ENCODE measurements around the gene FHDC1.

Gene FHDC1

GRCh38 chr4:153008578-153009199 lies 72.6 kb downstream of the FHDC1 start:
- H3K27ac ChIP-seq (ENCODE audit: low read depth, low read length) = no peak overlapping the region
- no peaks in the 10 kb centered on the region for H3K79me2 ChIP-seq (ENCODE audit: control insufficient read depth, insufficient read depth, low read length, unreplicated experiment)
- no peaks in the 10 kb centered on the region for H3K36me3 ChIP-seq (ENCODE audit: insufficient read depth, low read length)
- no peak overlapping the region for H3K4me3 ChIP-seq (ENCODE audit: low read depth, low read length)
- peaks cover 29% of the 10 kb centered on the region for H3K27me3 ChIP-seq (ENCODE audit: insufficient read depth, low read length)
- H2AFZ ChIP-seq (ENCODE audit: low read length, unreplicated experiment) = no peak overlapping the region
- H3K4me1 ChIP-seq (ENCODE audit: control insufficient read depth, insufficient read depth, low read length, unreplicated experiment) = no peaks in the 10 kb centered on the region

- Histone ChIP-seq H3K27ac (ENCODE audit: low read depth, low read length) (no peak overlapping the region), H3K27me3 (ENCODE audit: insufficient read depth, low read length) (peaks cover 15% of the 10 kb centered on the region; the same call in 1 of the 2 replicates), H3K4me1 (ENCODE audit: control insufficient read depth, insufficient read depth, low read length, unreplicated experiment) (no peaks in the 10 kb centered on the region), H3K36me3 (ENCODE audit: insufficient read depth, low read length) (no peaks in the 10 kb centered on the region), H3K79me2 (ENCODE audit: control insufficient read depth, insufficient read depth, low read length, unreplicated experiment) (no peaks in the 10 kb centered on the region), H3K4me3 (ENCODE audit: low read depth, low read length) (no peak overlapping the region), H2AFZ (ENCODE audit: low read length, unreplicated experiment) (no peak overlapping the region)
Measured at GRCh38 chr4:153010146-153010545, 74.0 kb downstream of the FHDC1 start.

DNA sequence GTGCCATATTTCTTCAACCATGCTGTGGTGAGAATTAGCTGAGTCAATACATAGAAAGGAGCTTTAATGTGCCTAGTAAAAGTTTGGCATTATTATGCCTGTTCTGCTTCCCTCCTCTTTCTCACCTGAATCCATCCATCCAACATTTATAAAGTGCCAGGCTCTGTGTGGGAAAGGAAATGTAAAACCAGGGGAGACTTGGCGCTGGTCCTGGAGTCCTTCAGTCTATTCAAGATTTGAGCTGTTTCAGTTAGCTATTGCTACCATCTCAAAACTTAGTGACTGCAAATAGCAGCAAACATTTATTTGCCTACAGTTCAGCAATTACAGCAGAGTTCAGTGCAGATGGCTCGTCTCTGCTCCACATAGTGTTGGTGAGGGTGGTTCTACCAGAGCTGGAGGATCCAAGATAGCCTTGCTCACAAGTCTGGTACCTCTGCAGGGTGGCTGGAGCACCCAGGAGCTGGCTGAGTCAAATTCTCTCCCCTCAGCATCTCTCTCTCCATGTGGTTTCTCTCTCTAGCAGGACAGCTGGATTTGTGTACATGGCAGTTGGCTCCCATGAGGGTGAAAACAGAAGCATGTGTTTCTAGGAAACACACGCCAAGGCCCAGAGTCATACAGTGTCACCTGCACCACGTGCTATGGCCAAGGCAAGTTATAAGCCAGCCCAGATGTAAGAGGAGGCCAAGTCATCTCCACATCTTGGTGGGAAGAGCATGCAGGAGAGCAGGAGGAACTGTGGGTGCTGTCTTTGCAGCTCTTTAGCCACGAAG lies 77.3 kb downstream of the FHDC1 start:
- Histone ChIP-seq H3K4me3 (ENCODE audit: low read depth, low read length) (no peak overlapping the region), H3K27ac (ENCODE audit: low read depth, low read length) (no peak overlapping the region), H2AFZ (ENCODE audit: low read length, unreplicated experiment) (no peak overlapping the region), H3K27me3 (ENCODE audit: insufficient read depth, low read length) (peaks cover 7% of the 10 kb centered on the region; the same call in 1 of the 2 replicates), H3K4me1 (ENCODE audit: control insufficient read depth, insufficient read depth, low read length, unreplicated experiment) (no peaks in the 10 kb centered on the region), H3K79me2 (ENCODE audit: control insufficient read depth, insufficient read depth, low read length, unreplicated experiment) (no peaks in the 10 kb centered on the region), H3K36me3 (ENCODE audit: insufficient read depth, low read length) (no peaks in the 10 kb centered on the region)

DNA sequence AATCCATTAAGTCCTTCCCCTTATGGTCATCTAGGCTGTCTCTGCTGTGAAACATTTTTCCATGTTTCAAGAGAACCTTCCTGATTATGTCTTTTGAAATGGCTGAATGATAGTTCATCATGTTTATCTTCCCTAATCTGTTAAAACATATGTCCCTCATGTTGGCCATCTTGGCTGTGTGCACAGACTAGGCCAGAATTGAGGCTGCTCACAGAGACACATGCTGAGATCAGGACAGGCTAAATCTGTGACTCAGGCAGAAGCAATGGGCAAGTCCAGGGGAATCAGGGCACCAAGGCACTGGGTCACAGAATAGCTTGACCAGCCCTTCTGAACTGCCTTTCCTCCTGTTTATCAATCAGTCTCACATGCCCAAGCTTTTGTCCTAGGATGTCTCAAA lies 78.3 kb downstream of the FHDC1 start:
- H3K4me3 ChIP-seq (ENCODE audit: low read depth, low read length) = no peak overlapping the region
- no peaks in the 10 kb centered on the region for H3K79me2 ChIP-seq (ENCODE audit: control insufficient read depth, insufficient read depth, low read length, unreplicated experiment)
- H2AFZ ChIP-seq (ENCODE audit: low read length, unreplicated experiment) = no peak overlapping the region
- peaks cover 17% of the 10 kb centered on the region; the same call in 1 of the 2 replicates for H3K27me3 ChIP-seq (ENCODE audit: insufficient read depth, low read length)
- H3K27ac ChIP-seq (ENCODE audit: low read depth, low read length) = no peak overlapping the region
- H3K4me1 ChIP-seq (ENCODE audit: control insufficient read depth, insufficient read depth, low read length, unreplicated experiment) = no peaks in the 10 kb centered on the region
- H3K36me3 ChIP-seq (ENCODE audit: insufficient read depth, low read length) = no peaks in the 10 kb centered on the region

DNA sequence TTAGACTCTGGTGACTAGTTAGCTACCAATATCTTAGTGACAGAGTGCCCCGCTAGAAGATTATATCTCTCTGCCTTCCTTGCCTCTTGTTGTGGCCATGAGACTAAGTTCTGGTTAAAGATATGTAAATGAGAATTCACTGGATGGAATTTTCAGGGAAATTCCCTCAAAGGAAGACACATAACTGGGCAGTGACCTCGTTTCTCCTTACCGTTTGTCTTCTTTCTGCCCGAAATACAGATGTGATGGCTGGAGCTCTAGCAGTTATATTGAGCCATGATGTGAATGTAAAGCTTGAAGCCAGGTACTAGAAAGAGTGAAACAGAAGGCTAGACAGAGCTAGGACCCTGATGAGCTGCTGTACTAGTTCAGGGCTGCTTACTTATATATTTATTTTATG lies 80.5 kb downstream of the FHDC1 start:
- no peak overlapping the region for H2AFZ ChIP-seq (ENCODE audit: low read length, unreplicated experiment)
- peaks cover 35% of the 10 kb centered on the region for H3K27me3 ChIP-seq (ENCODE audit: insufficient read depth, low read length)
- H3K27ac ChIP-seq (ENCODE audit: low read depth, low read length) = no peak overlapping the region
- no peaks in the 10 kb centered on the region for H3K4me1 ChIP-seq (ENCODE audit: control insufficient read depth, insufficient read depth, low read length, unreplicated experiment)
- H3K79me2 ChIP-seq (ENCODE audit: control insufficient read depth, insufficient read depth, low read length, unreplicated experiment) = no peaks in the 10 kb centered on the region
- no peaks in the 10 kb centered on the region for H3K36me3 ChIP-seq (ENCODE audit: insufficient read depth, low read length)
- H3K4me3 ChIP-seq (ENCODE audit: low read depth, low read length) = no peak overlapping the region

DNA sequence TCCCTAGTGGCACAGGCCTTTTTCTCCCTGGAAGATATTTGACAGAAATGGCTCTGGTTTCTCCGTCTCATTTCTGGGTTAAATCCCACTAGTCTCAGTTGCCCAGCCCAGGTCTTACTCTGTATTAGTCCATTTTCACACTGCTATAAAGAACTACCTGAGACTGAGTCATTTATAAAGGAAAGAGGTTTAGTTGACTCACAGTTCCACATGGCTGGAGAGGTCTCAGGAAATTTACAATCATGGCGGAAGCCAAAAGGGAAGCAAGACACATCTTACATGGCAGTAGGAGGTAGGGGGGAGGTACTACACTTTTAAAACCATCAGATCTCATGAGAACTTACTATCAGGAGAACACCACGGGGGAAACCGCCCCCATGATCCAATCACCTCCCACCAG lies 81.9 kb downstream of the FHDC1 start:
- Histone ChIP-seq H3K27ac (ENCODE audit: low read depth, low read length) (no peak overlapping the region), H3K36me3 (ENCODE audit: insufficient read depth, low read length) (no peaks in the 10 kb centered on the region), H3K79me2 (ENCODE audit: control insufficient read depth, insufficient read depth, low read length, unreplicated experiment) (no peaks in the 10 kb centered on the region), H2AFZ (ENCODE audit: low read length, unreplicated experiment) (no peak overlapping the region), H3K4me3 (ENCODE audit: low read depth, low read length) (no peak overlapping the region), H3K27me3 (ENCODE audit: insufficient read depth, low read length) (peaks cover 39% of the 10 kb centered on the region), H3K4me1 (ENCODE audit: control insufficient read depth, insufficient read depth, low read length, unreplicated experiment) (no peaks in the 10 kb centered on the region)

- Histone ChIP-seq H3K4me3 (ENCODE audit: low read depth, low read length) (no peak overlapping the region), H2AFZ (ENCODE audit: low read length, unreplicated experiment) (no peak overlapping the region), H3K4me1 (ENCODE audit: control insufficient read depth, insufficient read depth, low read length, unreplicated experiment) (no peaks in the 10 kb centered on the region), H3K79me2 (ENCODE audit: control insufficient read depth, insufficient read depth, low read length, unreplicated experiment) (no peaks in the 10 kb centered on the region), H3K27ac (ENCODE audit: low read depth, low read length) (no peak overlapping the region), H3K27me3 (ENCODE audit: insufficient read depth, low read length) (peaks cover 41% of the 10 kb centered on the region), H3K36me3 (ENCODE audit: insufficient read depth, low read length) (no peaks in the 10 kb centered on the region)
Measured at GRCh38 chr4:153018684-153019083, 82.6 kb downstream of the FHDC1 start.

DNA sequence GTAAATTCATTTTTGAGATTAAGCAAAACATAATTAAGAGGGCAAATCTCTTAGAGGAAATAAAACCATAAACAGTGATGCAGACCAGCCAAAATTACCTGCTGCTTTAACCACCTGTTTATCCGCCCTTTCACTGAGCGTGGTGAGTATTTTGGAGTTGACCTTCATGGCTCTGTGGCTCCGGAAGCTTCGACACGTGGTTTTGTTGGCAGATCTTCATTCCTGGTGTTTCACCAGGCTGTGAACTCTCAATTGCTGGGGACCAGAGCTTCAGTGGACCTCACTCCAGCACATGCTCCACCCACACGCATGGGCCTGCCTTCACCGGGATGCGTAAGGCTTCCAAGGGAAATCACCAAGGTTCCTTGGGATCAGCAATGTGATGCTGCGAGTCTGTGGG lies 83.8 kb downstream of the FHDC1 start:
- H3K27me3 ChIP-seq (ENCODE audit: insufficient read depth, low read length) = peaks cover 49% of the 10 kb centered on the region
- no peaks in the 10 kb centered on the region for H3K36me3 ChIP-seq (ENCODE audit: insufficient read depth, low read length)
- no peaks in the 10 kb centered on the region for H3K4me1 ChIP-seq (ENCODE audit: control insufficient read depth, insufficient read depth, low read length, unreplicated experiment)
- no peak overlapping the region for H3K27ac ChIP-seq (ENCODE audit: low read depth, low read length)
- H3K4me3 ChIP-seq (ENCODE audit: low read depth, low read length) = no peak overlapping the region
- H3K79me2 ChIP-seq (ENCODE audit: control insufficient read depth, insufficient read depth, low read length, unreplicated experiment) = no peaks in the 10 kb centered on the region
- H2AFZ ChIP-seq (ENCODE audit: low read length, unreplicated experiment) = no peak overlapping the region

GRCh38 chr4:153020457-153020856 lies 84.3 kb downstream of the FHDC1 start:
- Histone ChIP-seq H3K27me3 (ENCODE audit: insufficient read depth, low read length) (peaks cover 49% of the 10 kb centered on the region), H3K36me3 (ENCODE audit: insufficient read depth, low read length) (no peaks in the 10 kb centered on the region), H3K27ac (ENCODE audit: low read depth, low read length) (no peak overlapping the region), H3K4me1 (ENCODE audit: control insufficient read depth, insufficient read depth, low read length, unreplicated experiment) (no peaks in the 10 kb centered on the region), H3K4me3 (ENCODE audit: low read depth, low read length) (no peak overlapping the region), H3K79me2 (ENCODE audit: control insufficient read depth, insufficient read depth, low read length, unreplicated experiment) (no peaks in the 10 kb centered on the region), H2AFZ (ENCODE audit: low read length, unreplicated experiment) (no peak overlapping the region)

GRCh38 chr4:153021276-153021675 lies 85.2 kb downstream of the FHDC1 start:
- Histone ChIP-seq H3K79me2 (ENCODE audit: control insufficient read depth, insufficient read depth, low read length, unreplicated experiment) (no peaks in the 10 kb centered on the region), H2AFZ (ENCODE audit: low read length, unreplicated experiment) (no peak overlapping the region), H3K4me3 (ENCODE audit: low read depth, low read length) (no peak overlapping the region), H3K4me1 (ENCODE audit: control insufficient read depth, insufficient read depth, low read length, unreplicated experiment) (no peaks in the 10 kb centered on the region), H3K36me3 (ENCODE audit: insufficient read depth, low read length) (no peaks in the 10 kb centered on the region), H3K27me3 (ENCODE audit: insufficient read depth, low read length) (peaks cover 49% of the 10 kb centered on the region), H3K27ac (ENCODE audit: low read depth, low read length) (no peak overlapping the region)

- H2AFZ ChIP-seq (ENCODE audit: low read length, unreplicated experiment) = no peak overlapping the region
- H3K27ac ChIP-seq (ENCODE audit: low read depth, low read length) = no peak overlapping the region
- no peaks in the 10 kb centered on the region for H3K79me2 ChIP-seq (ENCODE audit: control insufficient read depth, insufficient read depth, low read length, unreplicated experiment)
- H3K4me1 ChIP-seq (ENCODE audit: control insufficient read depth, insufficient read depth, low read length, unreplicated experiment) = no peaks in the 10 kb centered on the region
- H3K4me3 ChIP-seq (ENCODE audit: low read depth, low read length) = no peak overlapping the region
- H3K36me3 ChIP-seq (ENCODE audit: insufficient read depth, low read length) = no peaks in the 10 kb centered on the region
- peaks cover 48% of the 10 kb centered on the region for H3K27me3 ChIP-seq (ENCODE audit: insufficient read depth, low read length)
Measured at GRCh38 chr4:153022241-153022715, 86.2 kb downstream of the FHDC1 start.

All from ACC112 (cell line).